ENCODE results near the gene SPATA31A5.
"Not testable (repeated sequence)": the region's sequence is repeated elsewhere in the genome, so short reads cannot be mapped to it uniquely, and the experiment has no call there.

Gene SPATA31A5

DNA sequence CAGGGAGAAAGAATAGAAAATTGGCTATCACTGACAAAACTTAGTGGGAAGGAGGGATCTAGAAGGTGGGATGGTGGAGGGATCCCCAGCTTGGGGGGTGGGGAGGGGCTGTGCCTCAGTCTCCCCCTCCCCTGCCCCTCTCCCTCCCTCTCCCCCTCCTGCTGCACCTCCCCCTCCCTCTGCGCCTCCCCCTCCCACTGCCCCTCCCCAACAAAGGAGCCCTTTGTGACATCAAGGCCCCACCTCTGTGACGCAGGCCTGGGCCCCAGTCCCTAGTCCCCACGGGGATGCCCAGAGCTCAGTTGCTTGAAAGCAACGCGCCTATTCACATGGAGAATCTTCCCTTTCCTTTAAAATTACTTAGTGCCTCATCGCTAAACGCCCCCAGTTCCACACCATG lies at the start of gene SPATA31A5:
TSS of gene SPATA31A5 (plus strand) at position 301 of the 400 bp plus-strand sequence. CDS start at position 330, 29 bp downstream.
- DNase-seq = not testable (repeated sequence)

DNA sequence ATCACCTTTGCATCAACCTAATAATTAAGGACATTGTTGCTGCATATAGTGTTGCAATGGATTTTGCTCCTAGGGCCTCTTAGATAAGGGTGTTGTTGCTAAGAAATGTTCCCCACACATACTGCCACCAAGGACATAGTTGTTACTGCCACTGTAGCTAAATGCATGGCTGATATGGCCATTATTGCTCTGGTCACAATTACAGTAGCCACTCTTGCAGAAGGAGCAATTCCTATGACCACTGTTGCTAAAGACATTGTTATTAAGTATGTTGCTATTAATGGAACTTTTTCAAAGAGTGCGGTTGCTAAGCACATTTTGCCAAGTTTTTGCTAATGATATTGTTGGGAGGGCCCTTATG lies 48.8 kb downstream of the SPATA31A5 start:
- not testable (repeated sequence) for DNase-seq

DNA sequence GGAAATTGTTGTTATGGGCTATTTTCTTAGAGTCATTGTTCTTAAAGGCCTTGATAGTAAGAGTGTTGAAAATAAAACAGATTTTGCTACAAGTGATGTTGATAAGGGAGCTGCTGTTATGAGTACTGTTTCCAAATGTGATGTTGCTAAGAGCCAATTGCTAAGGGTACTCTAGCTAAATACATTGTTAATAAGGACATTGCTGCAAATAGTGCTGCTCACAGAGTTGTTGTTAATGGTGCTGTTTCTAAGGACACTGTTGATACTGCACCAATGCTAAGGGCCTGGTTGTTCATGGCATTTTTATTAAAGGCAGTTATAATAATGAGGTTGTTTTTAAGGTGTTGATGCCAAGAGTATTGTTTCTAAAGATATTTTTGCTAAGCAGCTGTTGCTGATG lies 52.2 kb downstream of the SPATA31A5 start:
- not testable (repeated sequence) for DNase-seq

All from NCI-H510A treated with DMSO at 0.1 percent for 48 hours (cell line).